Dermis microvascular lymphatic vessel endothelial cell (primary cell): ENCODE data around the gene CTSE. TPM values are rescaled to one million over a fixed set of nuclear protein-coding genes. Genes with fewer than 3 reads are reported as not detected.

Source experiments
- DNase-seq, 2 donors: peaks; one replicate each; pipeline versions ENCODE4 v3.0.0 to v3.0.0-alpha.2; 2010; ENCODE audit warnings: low read depth in 2 of 2
- total RNA-seq: library from RNA; depleted of rRNA; stranded (reverse); fragments of >200 nt; gene quantifications from 2 replicates; pipeline ENCODE4 v1.2.1, GENCODE V29; 2014

CTSE gene
- total RNA-seq, 1 donor from 2014 or later, result not detected

DNA sequence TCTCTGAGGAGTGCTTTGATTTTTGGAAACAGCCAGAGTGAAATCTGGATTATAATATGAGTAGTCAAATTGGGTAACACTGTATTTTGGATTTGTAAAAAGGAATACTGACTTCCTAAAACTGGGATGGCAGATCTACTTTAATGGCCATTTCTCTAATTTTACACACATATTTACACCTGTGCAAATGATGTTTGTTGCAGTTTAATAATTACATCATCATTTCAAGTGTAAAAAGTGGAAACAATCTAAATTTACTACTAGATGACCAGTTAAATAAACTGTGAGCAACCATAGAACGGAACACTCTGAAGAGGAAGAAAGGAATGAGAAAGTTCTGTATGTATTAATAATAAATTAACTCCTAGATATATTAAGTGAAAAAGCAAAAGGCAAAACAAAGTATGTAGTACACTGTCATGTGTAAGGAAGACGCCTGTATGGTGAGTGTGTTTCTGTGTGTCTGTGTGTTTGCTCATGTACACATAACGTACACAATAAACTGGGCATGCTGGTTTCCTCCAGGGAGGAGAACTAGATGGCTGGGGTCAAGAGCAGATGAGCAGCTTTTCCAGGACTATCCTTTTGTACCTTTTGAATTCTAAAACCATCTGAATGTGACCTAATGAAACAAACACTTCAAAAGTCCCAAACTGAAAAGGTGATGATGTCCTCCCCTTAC is 26.4 kb upstream of the CTSE start:
- no peak for DNase-seq

DNA sequence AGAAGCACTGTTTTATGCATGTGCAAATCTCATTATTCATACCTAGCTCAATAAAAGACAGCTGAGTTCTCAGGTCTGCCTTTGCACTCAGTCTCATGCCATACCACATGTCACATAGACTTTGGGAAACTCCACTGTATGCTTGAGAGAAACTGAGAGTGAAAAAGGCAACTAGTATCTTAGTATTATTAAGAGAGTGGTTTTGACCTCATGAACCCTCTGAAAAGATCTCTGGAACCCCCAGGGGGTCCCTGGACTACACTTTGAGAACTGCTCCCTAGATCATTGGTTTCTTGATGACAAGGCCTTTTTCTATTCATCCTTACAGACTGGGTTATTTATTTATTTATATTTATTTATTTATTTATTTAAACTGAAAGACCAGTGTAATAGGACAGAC is 25.6 kb upstream of the CTSE start:
- no peak for DNase-seq

DNA sequence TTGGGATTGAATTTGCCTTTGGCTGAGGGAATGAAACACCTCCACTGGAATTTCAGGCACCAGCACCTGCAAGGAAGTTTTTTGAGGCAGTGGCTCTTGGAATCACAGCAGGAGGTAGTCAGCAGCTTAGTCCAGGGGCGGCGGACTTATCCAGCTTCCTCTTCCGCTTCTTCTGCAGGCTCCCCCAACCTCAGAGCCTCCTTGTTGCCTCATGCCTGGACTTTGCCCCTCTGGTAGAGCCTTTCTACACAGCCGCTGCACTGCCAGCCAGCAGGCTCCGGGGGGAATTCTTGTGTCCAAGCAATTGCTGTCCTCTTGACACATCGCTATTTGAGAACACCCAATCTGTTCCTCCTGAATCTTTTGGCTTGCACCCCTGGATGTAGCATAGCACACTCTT is 24.9 kb upstream of the CTSE start:
- DNase-seq, result no peak

DNA sequence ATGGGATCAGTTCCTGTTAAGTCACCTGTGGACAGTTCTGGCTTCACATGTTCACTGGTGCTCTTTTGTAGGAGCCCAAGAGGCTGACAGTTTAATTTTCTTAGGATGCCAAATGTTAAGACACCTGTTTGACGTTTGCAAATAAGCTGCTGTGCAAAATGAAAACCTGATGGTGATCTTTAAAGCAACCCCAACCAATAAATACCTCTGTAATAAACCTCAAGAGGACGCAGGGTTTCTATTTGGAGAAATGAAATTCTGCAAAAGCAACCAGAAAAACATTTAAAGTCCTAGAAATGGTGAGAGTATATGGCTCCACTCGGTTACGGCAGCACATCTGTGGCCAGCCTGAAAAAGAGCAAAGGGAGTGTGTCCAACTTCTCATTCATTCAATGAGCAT is 23.6 kb upstream of the CTSE start:
- no peak for DNase-seq

DNA sequence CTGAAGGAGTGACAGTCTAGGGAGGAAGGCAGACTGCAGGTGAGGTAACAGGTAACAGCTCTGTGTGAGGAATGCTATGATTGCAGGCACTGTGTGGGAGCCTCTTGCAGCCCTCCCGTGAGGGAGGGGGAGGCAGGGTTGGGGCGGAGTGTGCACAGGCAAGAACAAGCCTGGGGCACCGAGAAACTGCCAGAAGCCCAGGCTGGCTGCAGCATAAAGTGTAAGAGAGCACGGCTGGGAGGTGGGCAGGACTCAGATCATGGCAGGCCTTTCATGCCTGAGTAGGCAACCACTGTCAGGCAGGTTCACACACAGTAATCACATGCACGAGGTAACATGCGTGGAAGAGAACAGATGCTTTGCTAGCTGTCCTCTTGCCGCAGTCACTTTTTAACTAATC is 17.9 kb upstream of the CTSE start:
- DNase-seq, result no peak

DNA sequence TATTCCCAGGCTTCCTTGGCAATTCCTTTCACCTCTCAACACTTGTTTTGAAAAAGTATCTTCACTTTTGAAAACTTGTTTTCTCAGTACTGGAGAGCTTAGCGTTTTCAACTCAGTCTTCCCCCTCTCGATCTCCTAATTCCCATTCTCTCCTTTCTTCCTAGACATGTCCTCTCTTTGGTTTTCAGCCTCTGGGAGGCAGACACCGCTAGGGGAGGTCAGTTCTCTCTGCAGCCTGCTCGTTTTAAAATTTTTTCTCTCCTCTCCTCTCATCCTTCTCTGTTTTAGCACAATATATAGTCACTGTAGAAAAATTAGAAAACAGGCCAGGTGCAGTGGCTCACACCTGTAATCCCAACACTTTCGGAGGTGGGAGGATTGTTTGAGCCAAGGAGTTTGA is 16.6 kb upstream of the CTSE start:
- DNase-seq, result no peak

DNA sequence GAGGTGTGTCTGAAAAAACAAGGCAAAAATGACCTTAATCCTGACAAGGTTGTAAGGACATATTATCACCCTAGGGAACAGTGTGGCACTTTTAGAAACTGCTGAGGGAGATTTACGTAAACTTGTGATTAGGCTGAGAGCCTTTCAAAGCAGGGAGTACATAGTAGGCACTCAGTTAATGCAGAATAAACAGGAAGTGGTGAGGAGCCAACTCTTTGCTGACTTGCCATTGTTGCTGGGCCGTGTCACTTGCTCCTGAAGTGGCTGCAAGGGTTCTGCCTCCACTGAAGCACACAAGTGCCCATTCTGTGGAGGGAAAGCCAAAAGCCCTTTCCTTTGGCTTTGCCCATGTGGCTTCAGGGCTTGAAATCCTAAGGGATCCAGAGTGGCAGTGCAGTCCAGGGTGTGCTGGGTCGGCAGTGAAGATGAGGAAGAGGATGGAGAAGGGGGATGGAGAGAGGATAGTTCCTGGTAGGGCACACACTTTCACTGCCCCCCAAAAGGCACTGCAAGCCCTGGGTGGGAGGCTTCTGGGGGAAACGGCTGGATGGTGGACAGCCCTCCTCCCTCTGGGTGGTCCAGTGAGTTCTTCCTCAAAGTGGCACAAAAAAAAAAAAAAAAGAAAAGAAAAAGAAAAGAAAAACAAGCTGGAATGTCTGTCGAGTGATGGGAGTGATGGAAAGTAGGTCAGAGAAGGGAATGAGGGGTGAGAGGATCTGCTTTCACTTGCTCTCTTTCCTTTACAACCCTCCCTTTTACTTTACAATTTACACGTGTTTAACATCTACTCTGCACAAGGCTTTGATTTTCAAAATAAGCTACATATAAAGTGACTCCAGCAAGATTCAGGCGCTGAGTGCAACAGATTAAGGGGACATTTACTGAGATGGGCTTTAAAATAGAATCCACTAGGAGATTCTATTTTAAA is 15.6 kb upstream of the CTSE start:
- no peak for DNase-seq

DNA sequence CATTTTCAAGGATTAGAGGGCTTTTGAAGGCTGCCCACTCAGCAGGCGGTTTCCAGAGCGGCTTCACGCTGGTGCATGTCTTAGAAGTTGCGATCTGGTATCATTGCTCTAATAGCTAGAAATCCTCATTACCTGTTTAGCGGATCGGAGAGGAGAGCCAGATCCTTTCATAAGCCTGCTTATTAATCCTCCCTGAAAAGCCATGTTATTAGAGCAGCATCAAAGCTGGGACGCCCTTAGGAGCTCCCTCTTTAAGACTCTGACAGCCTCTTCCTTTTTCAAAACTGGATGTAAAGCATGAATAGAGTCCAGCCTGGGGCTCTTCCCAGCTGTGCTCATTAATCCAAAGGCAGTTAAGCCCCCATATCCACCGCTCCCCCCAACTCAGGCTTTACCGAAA is 13.9 kb upstream of the CTSE start:
- DNase-seq, result no peak

DNA sequence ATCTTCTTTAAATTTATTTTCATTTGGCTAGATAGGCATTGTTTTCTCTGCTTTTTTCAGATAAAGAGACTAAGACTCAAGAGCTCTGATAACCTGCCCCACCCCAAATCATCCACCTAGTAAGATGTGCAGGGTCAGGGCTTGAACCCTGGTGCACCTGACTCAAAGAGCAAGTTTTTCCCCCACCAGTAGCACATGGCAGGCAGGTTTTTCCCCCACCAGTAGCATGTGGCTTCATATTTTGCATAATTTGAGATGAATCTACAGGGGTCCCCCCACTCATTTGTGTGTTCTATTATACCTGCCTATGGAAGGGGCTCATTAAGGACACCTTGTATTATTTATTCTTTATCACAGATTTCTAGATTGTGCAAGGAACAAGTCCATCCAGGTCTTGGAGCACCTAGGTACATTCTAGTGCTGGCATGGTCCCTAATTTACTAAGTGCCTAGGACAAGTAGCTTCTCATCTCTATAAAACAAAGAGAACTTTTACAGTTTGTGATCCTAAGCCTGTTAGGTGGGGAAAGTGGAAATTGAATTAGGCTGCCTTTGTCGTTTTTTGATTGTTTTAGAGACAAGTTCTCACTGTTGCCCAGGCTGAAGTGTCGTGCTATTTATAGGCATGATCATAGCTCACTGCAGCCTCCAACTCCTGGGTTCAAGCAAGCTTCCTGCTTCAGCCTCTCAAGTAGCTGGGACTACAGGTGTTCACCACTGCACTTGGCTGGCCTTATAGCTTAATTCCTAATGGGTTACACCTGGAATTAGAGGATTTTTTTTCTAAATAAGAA is 13.2 kb upstream of the CTSE start:
- DNase-seq, result no peak

DNA sequence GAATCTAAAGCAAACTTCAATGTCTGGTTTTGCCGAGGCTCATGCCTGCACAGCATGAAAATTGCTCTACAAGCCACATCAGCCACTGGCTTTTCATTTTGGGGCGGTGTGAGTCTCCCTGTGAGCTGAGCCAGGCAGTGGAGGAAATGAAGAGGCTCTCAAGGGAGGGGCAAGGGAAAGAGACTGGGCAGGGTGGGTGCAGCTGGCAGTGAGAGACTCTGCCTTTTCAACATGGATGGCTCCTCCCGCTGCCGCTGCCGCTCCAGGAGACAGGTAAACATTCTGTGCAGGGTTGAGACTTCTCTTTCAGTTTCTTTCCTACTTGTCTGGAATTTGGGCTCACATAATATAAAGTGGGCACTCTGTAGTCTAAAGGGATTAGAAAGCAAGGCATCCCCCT is 11.3 kb upstream of the CTSE start:
- DNase-seq, result no peak

DNA sequence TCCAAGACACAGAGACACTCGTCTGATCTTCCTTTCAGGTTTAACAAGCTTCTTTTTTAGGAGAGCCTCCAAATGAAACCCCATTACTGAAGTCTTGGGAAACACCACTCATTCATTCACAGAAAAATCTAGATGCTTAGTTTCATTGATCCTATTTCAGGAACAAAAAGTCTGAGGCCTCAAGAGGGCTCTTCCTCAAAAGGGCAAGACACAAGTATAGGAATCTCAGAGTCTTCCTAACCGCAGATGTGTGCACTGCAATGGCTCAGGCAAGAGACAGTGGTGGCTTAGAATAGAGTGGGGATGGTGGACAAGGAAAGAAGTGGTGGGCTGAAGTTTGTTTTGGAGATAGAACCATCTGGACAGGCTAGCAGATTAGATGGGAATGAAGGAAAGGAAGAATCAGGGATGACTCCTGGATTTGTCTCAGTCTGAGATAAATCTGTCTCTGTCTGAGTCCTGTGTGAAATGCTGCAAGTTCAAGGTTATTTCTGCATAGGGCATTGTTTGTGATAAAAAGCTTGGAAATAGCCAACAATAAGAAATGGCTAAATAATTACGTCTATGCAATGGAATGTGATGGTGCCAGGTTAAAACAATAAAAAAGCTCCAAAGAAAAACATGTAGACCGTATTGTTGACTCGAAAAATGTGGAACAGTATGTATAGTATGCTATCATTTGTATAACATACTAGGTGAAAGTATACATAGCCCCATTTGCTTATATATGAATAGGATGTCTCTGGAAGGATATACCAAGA is 8.9 kb upstream of the CTSE start:
- DNase-seq, result peak; percentile 23 to 79

DNA sequence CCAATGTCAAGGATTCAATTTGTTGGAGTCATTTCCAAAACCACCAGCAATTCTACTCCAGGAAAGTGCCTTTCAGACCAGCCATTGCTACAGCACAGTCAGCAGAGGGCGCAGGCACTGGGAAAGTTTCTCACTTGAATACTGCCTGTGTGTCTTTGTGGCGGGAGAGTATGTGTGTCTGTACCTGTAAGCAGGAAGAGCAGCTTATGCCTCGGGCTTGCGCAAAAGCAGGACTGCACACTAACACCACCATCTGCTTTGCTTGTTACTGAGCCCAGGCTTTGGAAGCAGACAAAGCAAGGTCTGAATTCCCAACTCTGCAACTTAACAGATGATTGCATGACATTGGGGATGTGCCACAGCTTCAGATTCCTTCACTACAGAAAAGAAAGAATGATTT is 7.0 kb upstream of the CTSE start:
- peak; percentile 52 to 81 for DNase-seq

DNA sequence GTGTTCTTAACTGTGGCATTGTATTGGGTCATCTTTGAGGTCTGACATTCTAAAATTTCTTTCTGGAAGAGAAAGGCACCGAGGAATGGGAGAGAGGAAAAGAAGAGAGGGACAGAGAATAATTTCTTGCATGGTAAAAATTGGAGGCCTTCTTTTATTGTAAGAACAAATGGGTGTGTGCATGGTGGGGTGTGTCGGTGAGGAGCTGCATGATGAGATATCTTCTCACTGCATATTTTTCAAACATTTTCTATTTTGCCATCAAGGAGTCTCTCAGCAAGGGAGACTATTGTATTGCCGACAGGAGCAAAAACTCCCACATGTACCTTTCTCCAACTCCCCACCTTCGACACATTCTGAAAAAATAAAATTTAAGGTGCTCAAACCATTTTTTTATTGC is 6.5 kb upstream of the CTSE start:
- no peak for DNase-seq

DNA sequence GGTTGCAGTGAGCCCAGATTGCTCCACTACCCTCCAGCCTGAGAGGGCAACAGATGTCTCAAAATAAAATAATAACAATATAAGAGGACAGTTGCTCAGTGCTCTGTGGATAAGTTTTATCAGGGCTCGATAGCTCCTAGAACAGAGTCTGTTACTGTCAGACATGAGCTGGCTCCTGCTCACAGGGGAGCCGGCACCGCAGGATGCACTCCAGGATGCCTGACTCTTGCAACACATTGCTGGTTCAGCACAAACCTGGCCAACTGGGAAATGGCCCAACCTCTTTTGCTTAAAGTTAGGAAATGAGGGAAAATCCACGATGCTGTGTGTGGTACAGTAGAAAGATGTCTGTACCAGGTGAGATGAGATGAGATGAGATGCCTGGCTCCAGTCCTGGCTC is 5.8 kb upstream of the CTSE start:
- DNase-seq, result peak; percentile 28 to 60

DNA sequence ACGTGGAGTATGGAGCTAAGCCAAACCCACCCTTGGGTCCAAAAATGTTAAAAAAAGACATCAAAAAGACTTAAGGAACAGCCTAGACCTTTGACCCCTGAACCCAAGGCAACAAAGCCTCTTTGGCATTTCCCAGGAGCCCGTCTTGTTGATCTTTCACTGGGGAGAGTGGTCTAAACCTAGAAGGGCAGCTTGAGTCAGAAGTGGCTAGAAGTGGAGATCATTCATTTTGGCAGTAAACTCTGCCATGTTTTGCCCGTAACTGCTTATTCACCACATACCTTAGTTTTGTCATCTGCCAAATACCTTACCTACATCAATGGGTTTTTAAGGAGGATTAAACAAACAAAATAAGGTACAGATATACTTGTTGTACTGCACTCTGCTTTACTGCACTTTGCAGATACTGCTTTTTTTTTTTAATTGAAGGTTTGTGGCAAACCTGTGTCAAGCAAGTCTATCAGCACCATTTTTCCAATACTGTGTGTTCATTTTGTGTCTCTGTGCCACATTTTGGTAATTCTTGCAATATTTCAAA is 1.7 kb upstream of the CTSE start:
- no peak for DNase-seq

DNA sequence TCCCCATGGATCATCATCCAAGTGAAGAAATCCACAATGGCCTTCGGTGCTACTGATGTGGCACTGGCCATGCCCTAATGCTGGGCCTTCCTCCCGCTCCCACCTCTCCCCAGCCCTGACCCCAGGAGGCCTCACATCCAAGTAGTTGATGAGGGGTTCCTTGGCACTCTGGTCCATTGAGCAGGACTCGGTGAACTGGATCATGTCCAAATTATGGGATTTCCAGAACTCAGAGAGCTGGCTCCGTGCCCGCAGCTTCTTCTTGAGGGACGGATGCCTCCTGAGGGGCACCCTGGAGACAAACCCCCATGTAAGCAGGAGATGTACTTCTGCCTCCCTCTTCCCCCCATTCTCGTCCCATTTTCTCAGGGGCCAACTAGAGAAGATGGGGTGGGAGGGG is 929 bp downstream of the CTSE start:
- no peak for DNase-seq

DNA sequence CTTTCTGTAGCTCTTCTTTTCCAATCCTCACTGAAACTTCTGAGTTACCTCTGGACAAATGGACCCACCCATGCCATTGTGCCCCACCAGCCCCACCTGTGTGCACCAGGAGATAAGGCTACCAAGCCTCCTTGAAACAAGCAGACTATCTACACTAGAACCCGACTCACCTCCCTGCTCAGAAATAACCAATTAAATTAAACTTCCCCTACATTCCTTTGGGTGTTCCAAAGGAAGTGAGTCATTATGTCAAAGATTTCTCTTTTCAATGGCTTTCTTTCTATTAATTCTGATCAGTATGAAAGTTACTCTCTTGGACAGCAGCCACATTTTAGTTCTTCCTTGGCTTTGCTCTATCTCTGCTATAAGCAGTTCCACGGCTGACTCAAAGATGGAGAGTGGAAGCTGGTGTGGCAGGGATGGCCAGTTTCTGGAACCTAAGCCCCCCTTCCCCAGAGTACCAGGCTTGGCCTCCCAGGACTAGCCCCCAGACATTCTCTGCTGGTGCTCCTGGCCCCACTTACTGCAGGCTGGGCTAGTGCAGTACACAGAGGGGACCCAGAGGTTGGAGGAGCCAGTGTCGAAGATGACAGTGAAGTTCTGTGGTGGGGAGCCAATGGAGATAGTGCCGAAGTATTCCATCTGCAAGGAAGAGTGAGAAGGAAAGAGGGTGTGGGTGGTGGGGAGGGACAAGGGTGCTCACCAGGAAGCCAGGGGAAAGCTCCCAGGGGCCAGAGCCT is 1.9 kb downstream of the CTSE start:
- DNase-seq, result peak in 1 of 2 donors; percentile 23

DNA sequence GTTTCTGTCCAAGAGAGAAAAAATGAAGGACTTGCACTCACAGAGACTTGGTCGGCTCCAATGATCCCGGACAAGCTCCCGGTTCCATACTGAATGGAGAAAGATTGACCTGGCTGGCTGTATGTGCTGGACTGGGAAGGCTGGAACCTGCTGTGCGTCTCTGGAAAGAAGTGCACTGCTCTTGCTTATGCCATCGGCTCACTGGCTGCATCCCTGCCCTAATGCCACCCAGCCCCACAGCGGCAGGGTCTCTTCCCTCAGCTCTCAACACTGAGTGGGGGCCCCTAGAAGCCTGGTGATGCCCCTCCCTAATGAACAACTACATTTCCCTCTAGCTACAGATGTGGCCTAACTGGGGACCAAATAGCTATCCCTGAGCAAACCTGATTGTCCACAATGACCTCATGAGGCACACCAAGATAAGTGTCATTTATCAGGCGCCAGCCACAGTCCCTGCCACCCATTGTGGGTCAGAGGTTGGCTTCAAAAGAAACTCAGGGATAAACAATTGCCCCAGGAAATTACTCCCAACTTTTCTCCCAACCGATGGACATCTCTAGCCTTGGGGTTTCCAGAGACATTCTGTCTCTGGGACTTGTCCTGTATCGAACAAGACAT is 2.6 kb downstream of the CTSE start:
- no peak for DNase-seq

DNA sequence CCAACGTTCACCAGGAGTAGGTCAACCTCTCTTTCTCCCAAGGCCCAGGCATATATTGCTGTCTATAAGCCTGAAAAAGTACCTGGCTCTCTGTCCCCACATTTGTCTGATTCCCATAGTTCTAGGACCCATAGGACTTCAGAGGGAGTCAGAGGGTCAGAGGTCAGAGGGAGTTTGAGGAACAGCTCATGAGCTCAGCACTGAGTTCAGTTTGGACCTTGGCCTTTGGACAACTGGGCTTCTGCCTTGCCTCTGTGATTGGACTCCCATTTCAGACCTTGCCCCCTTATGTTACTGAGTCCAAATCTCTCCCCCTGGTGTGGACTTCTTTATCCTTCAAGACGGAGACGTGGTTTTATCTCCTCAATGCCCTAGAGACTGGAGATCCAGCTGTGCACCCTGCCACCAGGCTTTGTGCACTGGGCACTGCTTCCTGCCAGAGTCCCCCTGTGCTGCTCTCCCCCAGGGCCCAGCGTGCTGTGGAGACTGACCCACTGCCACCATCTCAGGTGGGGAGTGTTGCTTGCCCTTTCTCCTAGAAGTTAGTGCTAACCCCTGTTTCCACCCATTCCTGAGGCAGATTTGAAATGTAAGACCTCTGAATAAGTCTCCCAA is 3.2 kb downstream of the CTSE start:
- DNase-seq, result no peak

DNA sequence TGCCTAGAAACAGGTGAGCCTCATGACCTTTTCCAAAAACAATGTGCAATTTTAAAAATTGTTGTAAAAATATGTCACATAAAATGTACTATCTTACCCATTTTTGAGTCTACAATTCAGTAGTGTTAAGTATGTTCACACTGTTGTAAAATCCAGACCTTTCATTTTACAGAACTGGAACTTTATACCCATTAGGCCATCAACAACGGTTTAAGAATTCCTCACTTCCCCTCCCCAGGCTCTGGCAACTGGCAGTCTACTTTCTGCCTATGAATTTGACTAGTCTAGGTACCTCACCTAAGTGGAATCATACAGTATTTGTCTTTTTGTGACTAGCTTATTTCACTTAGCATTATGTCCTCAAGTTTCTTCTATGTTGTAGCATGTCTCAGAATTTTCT is 8.6 kb downstream of the CTSE start:
- DNase-seq, result no peak
